HCT116 (cell line): ENCODE measurements around the gene PTPRJ. TPM values are rescaled to one million over a fixed set of nuclear protein-coding genes. Genes with fewer than 3 reads are reported as not detected.

Experiments
- ATAC-seq: fragments of 200-7000 bp; cut with Tn5 transposase; 2 replicates; pipeline ENCODE4 v1.9.1; 2020; ENCODE audit warnings: mild to moderate bottlenecking, moderate library complexity
- BruUV-seq: library from RNA; stranded (reverse); fragments of 400-500 nt; replicated peaks from 2 replicates; lab custom pipeline; 2021; lab: Mats Ljungman, UMichigan
- CTCF ChIA-PET: fragments of 300-600 bp; sonication (Branson Sonifier 250); formaldehyde crosslinking; loops from one replicate; lab custom pipeline; 2021; ENCODE audit warnings: antibody characterized with exemption; lab: Charles Lee
- POLR2A ChIA-PET: fragments of 300-600, 350-600 bp; sonication (Branson Sonifier 250); formaldehyde crosslinking; loops from one replicate; lab custom pipeline; 2021; ENCODE audit warnings: antibody characterized with exemption; lab: Charles Lee
- RAD21 ChIA-PET, 2 experiments: fragments of 300-600 bp; sonication (Branson Sonifier 250); formaldehyde crosslinking; loops; one replicate each; lab custom pipeline; 2023; ENCODE audit warnings: low total read pairs in 2 of 2; ENCODE audit not compliant: uncharacterized antibody in 2 of 2, unreplicated experiment in 2 of 2, low non-redundant PET in 1 of 2; lab: Charles Lee
- DNase-seq: peaks from one replicate; pipeline ENCODE4 v3.0.0-alpha.2; 2010; ENCODE audit warnings: low read depth, low spot score
- H2AFZ ChIP-seq: fragments of 200-600 bp; shearing (Covaris generic), sonication (generic); 2 replicates; pipeline ENCODE4 v1.6.1; 2017; ENCODE audit warnings: low read depth, mixed run types, mixed read lengths, antibody characterized with exemption, low read length; ENCODE audit not compliant: poor library complexity, severe bottlenecking
- H3K27ac ChIP-seq: 2 replicates; pipeline ENCODE4 v1.5.1; 2012; ENCODE audit warnings: low read depth, low read length
- H3K27me3 ChIP-seq: fragments of 200-600 bp; sonication (generic); 2 replicates; pipeline ENCODE4 v1.6.1; 2016; ENCODE audit warnings: mixed run types, low read length, mixed read lengths; ENCODE audit not compliant: insufficient read depth
- H3K36me3 ChIP-seq, 2 experiments: fragments of 200-500 bp in 1 of 2; fragments of 200-600 bp in 1 of 2; sonication (Bioruptor generic) in 1 of 2; sonication (generic) in 1 of 2; 2 replicates each; pipeline versions ENCODE4 v1.5.1 to v1.6.1; 2014 to 2016; ENCODE audit warnings: low read length in 2 of 2, inconsistent platforms in 1 of 2, mixed read lengths in 1 of 2, mixed run types in 1 of 2; ENCODE audit not compliant: insufficient read depth in 2 of 2, control insufficient read depth in 1 of 2
- H3K4me1 ChIP-seq, 2 experiments: fragments of 200-600 bp in 1 of 2; sonication (generic) in 1 of 2; 2 replicates each; pipeline versions ENCODE4 v1.5.1 to v1.6.1; 2012 to 2017; ENCODE audit warnings: low read length in 2 of 2, inconsistent platforms in 1 of 2, mild to moderate bottlenecking in 1 of 2, mixed read lengths in 1 of 2, mixed run types in 1 of 2, moderate library complexity in 1 of 2; ENCODE audit not compliant: insufficient read depth in 2 of 2, control insufficient read depth in 1 of 2
- H3K4me2 ChIP-seq: fragments of 200-600 bp; sonication (generic); 2 replicates; pipeline ENCODE4 v1.6.1; 2017; ENCODE audit warnings: mixed run types, low read length, mixed read lengths
- H3K4me3 ChIP-seq, 2 experiments: fragments of 200-600 bp in 1 of 2; sonication (generic) in 1 of 2; replicated peaks in 1 of 2; 2 replicates each; pipeline ENCODE4 v1.5.1; 2011 to 2016; ENCODE audit warnings: low read length in 2 of 2, control low read depth in 1 of 2, low read depth in 1 of 2, mild to moderate bottlenecking in 1 of 2, mixed read lengths in 1 of 2, mixed run types in 1 of 2
- H3K79me2 ChIP-seq: fragments of 200-600 bp; sonication (generic); 2 replicates; pipeline ENCODE4 v1.6.1; 2017; ENCODE audit warnings: mild to moderate bottlenecking, mixed run types, low read length, moderate library complexity, mixed read lengths; ENCODE audit not compliant: insufficient read depth
- H3K9ac ChIP-seq: fragments of 200-600 bp; sonication (generic); 2 replicates; pipeline ENCODE4 v1.6.1; 2016; ENCODE audit warnings: low read length, mixed read lengths
- H3K9me2 ChIP-seq: fragments of 200-600 bp; sonication (generic), shearing (Covaris generic); 2 replicates; pipeline ENCODE4 v1.6.1; 2017; ENCODE audit warnings: mixed run types, mild to moderate bottlenecking, moderate library complexity; ENCODE audit not compliant: insufficient read depth
- H3K9me3 ChIP-seq, 2 experiments: fragments of 200-500 bp in 1 of 2; fragments of 200-600 bp in 1 of 2; sonication (Bioruptor generic) in 1 of 2; sonication (generic) in 1 of 2; 2 replicates each; pipeline ENCODE4 v1.6.1; 2014 to 2017; ENCODE audit warnings: low read length in 2 of 2, mixed read lengths in 2 of 2, inconsistent platforms in 1 of 2, low read depth in 1 of 2, mild to moderate bottlenecking in 1 of 2, mixed run types in 1 of 2, moderate library complexity in 1 of 2; ENCODE audit not compliant: control insufficient read depth in 1 of 2, insufficient read depth in 1 of 2
- H4K20me1 ChIP-seq: fragments of 200-600 bp; sonication (generic), shearing (Covaris generic); 2 replicates; pipeline ENCODE4 v1.6.1; 2017; ENCODE audit warnings: mixed run types, mild to moderate bottlenecking, moderate library complexity; ENCODE audit not compliant: insufficient read depth
- EGR1 ChIP-seq: IDR thresholded peaks from 2 replicates; pipeline ENCODE4 v1.6.1; 2012; ENCODE audit warnings: low read depth
- EZH2phosphoT487 ChIP-seq: fragments of 200-600 bp; IDR thresholded peaks from 2 replicates; pipeline ENCODE4 v1.6.1; 2018; ENCODE audit warnings: antibody characterized with exemption, borderline replicate concordance
- POLR2AphosphoS5 ChIP-seq: IDR thresholded peaks from 2 replicates; pipeline ENCODE4 v1.6.1; 2011; ENCODE audit warnings: mild to moderate bottlenecking, low read depth, low read length, moderate library complexity
- RAD21 ChIP-seq: IDR thresholded peaks from 2 replicates; pipeline ENCODE4 v1.6.1; 2012; ENCODE audit warnings: low read depth, mild to moderate bottlenecking
- TCF7L2 ChIP-seq: IDR thresholded peaks from 2 replicates; pipeline ENCODE4 v1.7.0; 2011; ENCODE audit warnings: borderline replicate concordance, inconsistent platforms; ENCODE audit not compliant: insufficient read depth, insufficient read length; ENCODE audit errors: extremely low read depth
- intact Hi-C: fragments of 100-400 bp; cut with micrococcal nuclease; formaldehyde crosslinking; loops from 2 replicates; pipeline ENCODE4 v1.10.0; 2022
- total RNA-seq: library from RNA; stranded (reverse); gene quantifications from one replicate; pipeline ENCODE4 v1.2.1, GENCODE V29; 2021; ENCODE audit not compliant: unreplicated experiment
- TF ChIP-seq, protein P1 (sequence below): IDR thresholded peaks from 2 replicates; pipeline ENCODE4 v1.6.1; 2012; ENCODE audit warnings: low read depth
- TF ChIP-seq, protein P2 (sequence below): IDR thresholded peaks from 2 replicates; pipeline ENCODE4 v1.6.1; 2012
- TF ChIP-seq, protein P3 (sequence below): IDR thresholded peaks from 2 replicates; pipeline ENCODE4 v1.6.1; 2012

PTPRJ gene
- total RNA-seq, 1 experiment from 2014 or later: 19.1 TPM

DNA sequence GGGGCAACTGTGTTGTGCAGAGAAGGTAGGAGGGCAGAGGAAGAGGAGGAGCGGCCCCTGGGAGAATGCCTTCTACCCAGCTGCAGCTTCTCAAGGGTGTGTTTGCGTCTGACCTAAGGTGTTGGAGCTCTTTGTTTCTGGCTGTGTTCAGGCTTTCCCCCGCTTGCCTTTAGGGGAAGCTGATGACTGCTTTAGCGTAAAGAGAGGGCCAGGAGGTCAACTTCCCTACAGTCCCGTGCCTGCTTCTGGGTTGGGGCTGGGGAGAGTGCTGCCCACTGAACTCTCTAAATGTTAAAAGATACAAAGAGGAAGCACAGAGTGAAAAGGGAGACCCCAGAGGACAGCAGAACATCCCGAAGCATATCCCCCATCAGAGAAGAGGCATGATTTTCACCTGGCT is 99.2 kb downstream of the PTPRJ start:
- ChIA-PET POLR2A (no interaction called here), RAD21 (no interaction called here), CTCF (no interaction called here)
- no peak overlapping the region for H3K27ac ChIP-seq
- H3K27me3 ChIP-seq: no peaks in the 10 kb centered on the region
- no peak overlapping the region for H3K4me3 ChIP-seq
- TF ChIP-seq POLR2AphosphoS5 (no peak), EGR1 (no peak), TCF7L2 (no peak), EZH2phosphoT487 (no peak), RAD21 (no peak)
- TF ChIP-seq, protein P1, sequence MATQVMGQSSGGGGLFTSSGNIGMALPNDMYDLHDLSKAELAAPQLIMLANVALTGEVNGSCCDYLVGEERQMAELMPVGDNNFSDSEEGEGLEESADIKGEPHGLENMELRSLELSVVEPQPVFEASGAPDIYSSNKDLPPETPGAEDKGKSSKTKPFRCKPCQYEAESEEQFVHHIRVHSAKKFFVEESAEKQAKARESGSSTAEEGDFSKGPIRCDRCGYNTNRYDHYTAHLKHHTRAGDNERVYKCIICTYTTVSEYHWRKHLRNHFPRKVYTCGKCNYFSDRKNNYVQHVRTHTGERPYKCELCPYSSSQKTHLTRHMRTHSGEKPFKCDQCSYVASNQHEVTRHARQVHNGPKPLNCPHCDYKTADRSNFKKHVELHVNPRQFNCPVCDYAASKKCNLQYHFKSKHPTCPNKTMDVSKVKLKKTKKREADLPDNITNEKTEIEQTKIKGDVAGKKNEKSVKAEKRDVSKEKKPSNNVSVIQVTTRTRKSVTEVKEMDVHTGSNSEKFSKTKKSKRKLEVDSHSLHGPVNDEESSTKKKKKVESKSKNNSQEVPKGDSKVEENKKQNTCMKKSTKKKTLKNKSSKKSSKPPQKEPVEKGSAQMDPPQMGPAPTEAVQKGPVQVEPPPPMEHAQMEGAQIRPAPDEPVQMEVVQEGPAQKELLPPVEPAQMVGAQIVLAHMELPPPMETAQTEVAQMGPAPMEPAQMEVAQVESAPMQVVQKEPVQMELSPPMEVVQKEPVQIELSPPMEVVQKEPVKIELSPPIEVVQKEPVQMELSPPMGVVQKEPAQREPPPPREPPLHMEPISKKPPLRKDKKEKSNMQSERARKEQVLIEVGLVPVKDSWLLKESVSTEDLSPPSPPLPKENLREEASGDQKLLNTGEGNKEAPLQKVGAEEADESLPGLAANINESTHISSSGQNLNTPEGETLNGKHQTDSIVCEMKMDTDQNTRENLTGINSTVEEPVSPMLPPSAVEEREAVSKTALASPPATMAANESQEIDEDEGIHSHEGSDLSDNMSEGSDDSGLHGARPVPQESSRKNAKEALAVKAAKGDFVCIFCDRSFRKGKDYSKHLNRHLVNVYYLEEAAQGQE: no peak
- TF ChIP-seq, protein P2, sequence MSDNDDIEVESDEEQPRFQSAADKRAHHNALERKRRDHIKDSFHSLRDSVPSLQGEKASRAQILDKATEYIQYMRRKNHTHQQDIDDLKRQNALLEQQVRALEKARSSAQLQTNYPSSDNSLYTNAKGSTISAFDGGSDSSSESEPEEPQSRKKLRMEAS: no peak
- TF ChIP-seq, protein P3, sequence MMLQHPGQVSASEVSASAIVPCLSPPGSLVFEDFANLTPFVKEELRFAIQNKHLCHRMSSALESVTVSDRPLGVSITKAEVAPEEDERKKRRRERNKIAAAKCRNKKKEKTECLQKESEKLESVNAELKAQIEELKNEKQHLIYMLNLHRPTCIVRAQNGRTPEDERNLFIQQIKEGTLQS: no peak
- peaks cover 4% of the 10 kb centered on the region; the same call in 1 of the 2 replicates for H3K79me2 ChIP-seq
- peaks cover 0 to 3% of the 10 kb centered on the region in 2 experiments; a peak in 2 of 4 replicates for H3K4me1 ChIP-seq
- no peaks in the 10 kb centered on the region for H3K9me2 ChIP-seq
- intact Hi-C loops: no loop called here
- no TSS peak for BruUV-seq
- no peak for ATAC-seq
- H3K9ac ChIP-seq: no peak overlapping the region
- no peaks in the 10 kb centered on the region for H4K20me1 ChIP-seq
- H3K4me2 ChIP-seq: no peak overlapping the region
- no peaks in the 10 kb centered on the region for H3K9me3 ChIP-seq
- H3K36me3 ChIP-seq: no peaks in the 10 kb centered on the region
- no peak for DNase-seq
- H2AFZ ChIP-seq: no peak overlapping the region
